ENCODE data around the gene FAM47C. TPM values are rescaled to one million over a fixed set of nuclear protein-coding genes. Genes with fewer than 3 reads are reported as not detected.
"Not testable (repeated sequence)": the region's sequence is repeated elsewhere in the genome, so short reads cannot be mapped to it uniquely, and the experiment has no call there.

FAM47C gene
- total RNA-seq (not detected), polyA plus RNA-seq (not detected)
- long read RNA-seq, donor 1, result 0 reads
- long read RNA-seq, donor 2, result 0 reads
- long read RNA-seq, donor 3, result 0 reads

DNA sequence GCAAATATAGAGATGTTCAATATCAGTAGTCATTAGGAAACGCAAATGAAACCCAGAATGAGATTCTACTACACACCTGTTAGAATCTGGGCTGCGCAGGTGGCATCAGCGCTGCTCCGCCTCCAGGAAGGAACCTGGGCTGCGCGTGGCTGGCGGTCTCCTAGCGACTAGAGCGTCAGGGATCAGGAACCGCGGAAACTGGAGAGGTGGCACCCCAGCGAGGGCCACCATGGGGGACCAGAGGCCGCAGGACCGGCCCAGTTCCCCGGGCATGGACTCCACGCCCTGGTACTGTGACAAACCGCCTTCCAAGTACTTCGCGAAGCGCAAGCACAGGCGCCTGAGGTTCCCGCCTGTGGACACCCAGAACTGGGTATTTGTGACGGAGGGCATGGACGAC, at the start of gene FAM47C:
Gene FAM47C (plus strand): TSS at position 185 of the 400 bp plus-strand sequence. CDS start 45 bp downstream, at position 230.
- ATAC-seq; intact Hi-C loops (cut with DNase I): not testable (repeated sequence)
- 64 to 78% (median 69%) methylated on average over 19 to 24 of the region's 24 CpGs for WGBS, 4 donors

DNA sequence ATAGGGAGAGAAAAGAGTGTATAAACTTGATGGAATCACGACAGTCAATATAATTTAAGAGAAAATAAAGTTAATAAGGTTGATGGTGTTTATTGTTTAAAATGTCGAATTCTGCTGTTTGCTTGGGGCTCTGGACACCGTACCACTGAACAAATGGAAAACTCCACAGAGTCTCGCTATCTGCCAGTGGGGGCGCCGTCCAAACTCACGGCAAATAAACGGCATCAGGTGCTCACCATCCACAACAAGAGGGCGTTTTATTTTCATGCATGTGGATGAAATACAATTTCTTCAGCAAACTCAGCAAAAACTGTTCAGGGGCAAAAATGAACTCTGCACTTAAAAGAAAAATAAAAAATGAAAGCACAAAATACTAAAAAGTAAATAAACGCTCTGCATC, 46.6 kb upstream of the FAM47C start:
- Histone ChIP-seq H3K4me1 (peaks cover 0 to 9% (median 0%) of the 10 kb centered on the region in 12 donors), H3K27ac (no peak overlapping the region), H3K36me3 (no peaks in the 10 kb centered on the region), H3K4me3 (no peak overlapping the region), H3K9me3 (no peaks in the 10 kb centered on the region), H3K27me3 (peaks cover 0 to 52% (median 13%) of the 10 kb centered on the region in 9 donors)
- TF ChIP-seq, protein P1, sequence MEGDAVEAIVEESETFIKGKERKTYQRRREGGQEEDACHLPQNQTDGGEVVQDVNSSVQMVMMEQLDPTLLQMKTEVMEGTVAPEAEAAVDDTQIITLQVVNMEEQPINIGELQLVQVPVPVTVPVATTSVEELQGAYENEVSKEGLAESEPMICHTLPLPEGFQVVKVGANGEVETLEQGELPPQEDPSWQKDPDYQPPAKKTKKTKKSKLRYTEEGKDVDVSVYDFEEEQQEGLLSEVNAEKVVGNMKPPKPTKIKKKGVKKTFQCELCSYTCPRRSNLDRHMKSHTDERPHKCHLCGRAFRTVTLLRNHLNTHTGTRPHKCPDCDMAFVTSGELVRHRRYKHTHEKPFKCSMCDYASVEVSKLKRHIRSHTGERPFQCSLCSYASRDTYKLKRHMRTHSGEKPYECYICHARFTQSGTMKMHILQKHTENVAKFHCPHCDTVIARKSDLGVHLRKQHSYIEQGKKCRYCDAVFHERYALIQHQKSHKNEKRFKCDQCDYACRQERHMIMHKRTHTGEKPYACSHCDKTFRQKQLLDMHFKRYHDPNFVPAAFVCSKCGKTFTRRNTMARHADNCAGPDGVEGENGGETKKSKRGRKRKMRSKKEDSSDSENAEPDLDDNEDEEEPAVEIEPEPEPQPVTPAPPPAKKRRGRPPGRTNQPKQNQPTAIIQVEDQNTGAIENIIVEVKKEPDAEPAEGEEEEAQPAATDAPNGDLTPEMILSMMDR (IDR thresholded peaks at IDR 0.05), result no peak
- TF ChIP-seq POLR2A (IDR thresholded peaks at IDR 0.05), result no peak
- intact Hi-C loops (cut with DNase I), result no loop called here
- ATAC-seq (no peak), DNase-seq (no peak)
- WGBS, 4 donors, result 42 to 54% (median 53%) methylated on average over 10 of the region's 10 CpGs

More for the DNA sequence above, at the start of gene FAM47C:
- not testable (repeated sequence) for H3K27ac ChIP-seq, H3K4me3 ChIP-seq, H3K36me3 ChIP-seq, H3K27me3 ChIP-seq, H3K4me1 ChIP-seq, DNase-seq
- peaks cover 0 to 17% (median 0%) of the 10 kb centered on the region in 12 donors for H3K9me3 ChIP-seq

DNA sequence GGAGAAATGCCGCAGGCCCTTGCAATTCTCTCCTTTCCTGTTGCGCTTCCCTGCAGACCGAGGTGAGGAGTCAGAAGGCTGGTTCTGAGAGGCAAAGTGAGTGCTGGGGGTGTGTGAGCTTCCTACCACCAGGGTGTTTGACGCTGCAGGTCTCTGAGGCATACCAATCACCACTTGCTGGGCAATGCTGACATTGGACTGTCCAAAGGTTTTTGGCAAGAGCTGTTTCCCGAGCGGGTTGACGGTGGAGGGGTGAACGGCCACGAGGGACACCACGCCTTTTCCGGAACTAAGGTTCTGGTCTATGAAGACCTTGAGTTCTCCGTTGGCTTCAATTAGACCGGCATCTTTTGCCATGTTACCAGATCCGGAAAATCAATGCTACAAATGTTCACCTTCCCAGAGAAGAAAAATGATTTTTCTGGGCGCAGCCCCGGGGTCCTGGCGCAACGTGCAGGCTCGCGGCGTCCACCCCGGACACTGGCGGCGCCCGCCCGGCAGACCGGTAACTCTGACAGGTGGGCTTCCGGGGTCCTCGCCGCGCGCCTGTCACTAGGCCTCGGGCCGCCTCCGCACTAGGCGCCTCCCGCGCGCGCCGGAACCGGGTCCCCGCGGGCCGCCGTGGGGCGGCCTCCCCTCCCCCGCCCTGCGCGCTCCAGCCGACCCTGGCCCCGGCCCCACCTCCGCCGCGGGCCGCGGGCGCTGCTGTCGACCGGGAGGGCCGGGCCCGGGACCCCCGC, 44.9 kb upstream of the FAM47C start:
- 5 to 60% (median 21%) methylated on average over 18 to 63 of the region's 63 CpGs for WGBS, 4 donors
- no peaks in the 10 kb centered on the region for H3K9me3 ChIP-seq
- peak overlapping the region in 1 of 12 donors; percentile 32 for H3K4me3 ChIP-seq
- TF ChIP-seq, protein P1 (IDR thresholded peaks at IDR 0.05), result no peak
- no peak for TF ChIP-seq POLR2A (IDR thresholded peaks at IDR 0.05)
- ATAC-seq (no peak), DNase-seq (no peak)
- H3K27ac ChIP-seq, result no peak overlapping the region
- no peaks in the 10 kb centered on the region for H3K36me3 ChIP-seq
- peaks cover 0 to 41% (median 5%) of the 10 kb centered on the region in 9 donors for H3K27me3 ChIP-seq
- intact Hi-C loops (cut with DNase I), result no loop called here
- no peaks in the 10 kb centered on the region for H3K4me1 ChIP-seq

DNA sequence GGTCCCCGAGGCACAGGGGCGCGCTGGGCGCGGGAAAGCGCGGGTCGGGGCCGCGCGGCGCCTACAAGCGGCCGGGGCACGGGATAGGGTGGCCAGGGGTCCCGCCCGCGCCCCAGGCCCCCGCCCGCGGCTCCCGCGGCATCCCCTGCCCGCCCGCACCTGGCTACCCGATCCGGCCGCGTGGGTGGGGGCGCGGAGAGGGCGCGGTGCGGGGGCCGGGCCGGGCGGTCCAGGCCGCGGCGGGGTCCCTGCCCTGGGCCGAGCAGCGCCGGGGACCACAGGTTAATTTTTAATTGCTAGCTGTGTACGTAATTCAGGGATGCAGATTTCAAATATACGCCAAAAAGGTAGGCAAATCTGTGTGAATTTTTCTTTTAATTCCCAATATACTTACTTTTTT, 44.3 kb upstream of the FAM47C start:
- Histone ChIP-seq H3K27me3 (peaks cover 0 to 35% (median 0%) of the 10 kb centered on the region in 9 donors), H3K4me1 (no peaks in the 10 kb centered on the region), H3K4me3 (peak overlapping the region in 1 of 12 donors; percentile 32), H3K9me3 (no peaks in the 10 kb centered on the region), H3K27ac (no peak overlapping the region), H3K36me3 (no peaks in the 10 kb centered on the region)
- intact Hi-C loops (cut with DNase I), result no loop called here
- TF ChIP-seq, protein P1 (IDR thresholded peaks at IDR 0.05), result no peak
- TF ChIP-seq POLR2A (IDR thresholded peaks at IDR 0.05), result no peak
- DNase-seq, result no peak
- WGBS, 4 donors, result 3 to 39% (median 16%) methylated on average over 17 to 45 of the region's 45 CpGs
- no peak for ATAC-seq
